ENCODE data around the gene ADAMTS16.

- TF ChIP-seq FOXJ2 (tag; IDR thresholded peaks at IDR 0.05): no peak
- TF ChIP-seq, protein P1, sequence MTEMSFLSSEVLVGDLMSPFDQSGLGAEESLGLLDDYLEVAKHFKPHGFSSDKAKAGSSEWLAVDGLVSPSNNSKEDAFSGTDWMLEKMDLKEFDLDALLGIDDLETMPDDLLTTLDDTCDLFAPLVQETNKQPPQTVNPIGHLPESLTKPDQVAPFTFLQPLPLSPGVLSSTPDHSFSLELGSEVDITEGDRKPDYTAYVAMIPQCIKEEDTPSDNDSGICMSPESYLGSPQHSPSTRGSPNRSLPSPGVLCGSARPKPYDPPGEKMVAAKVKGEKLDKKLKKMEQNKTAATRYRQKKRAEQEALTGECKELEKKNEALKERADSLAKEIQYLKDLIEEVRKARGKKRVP (CRISPR knock-in tag; IDR thresholded peaks at IDR 0.05): no peak
- no peak for TF ChIP-seq ZNF133 (CRISPR knock-in tag; IDR thresholded peaks at IDR 0.05)
- no peak for TF ChIP-seq ARHGAP35 (IDR thresholded peaks at IDR 0.05; ENCODE audit: partially characterized antibody)
- TF ChIP-seq, protein P2, sequence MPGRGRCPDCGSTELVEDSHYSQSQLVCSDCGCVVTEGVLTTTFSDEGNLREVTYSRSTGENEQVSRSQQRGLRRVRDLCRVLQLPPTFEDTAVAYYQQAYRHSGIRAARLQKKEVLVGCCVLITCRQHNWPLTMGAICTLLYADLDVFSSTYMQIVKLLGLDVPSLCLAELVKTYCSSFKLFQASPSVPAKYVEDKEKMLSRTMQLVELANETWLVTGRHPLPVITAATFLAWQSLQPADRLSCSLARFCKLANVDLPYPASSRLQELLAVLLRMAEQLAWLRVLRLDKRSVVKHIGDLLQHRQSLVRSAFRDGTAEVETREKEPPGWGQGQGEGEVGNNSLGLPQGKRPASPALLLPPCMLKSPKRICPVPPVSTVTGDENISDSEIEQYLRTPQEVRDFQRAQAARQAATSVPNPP (IDR thresholded peaks at IDR 0.05; ENCODE audit: borderline replicate concordance, insufficient read depth, insufficient read length): no peak
- no peak for TF ChIP-seq POLR2AphosphoS5 (IDR thresholded peaks at IDR 0.05; ENCODE audit: control insufficient read depth, insufficient read depth, low read depth, low read length)
- TF ChIP-seq, protein P3, sequence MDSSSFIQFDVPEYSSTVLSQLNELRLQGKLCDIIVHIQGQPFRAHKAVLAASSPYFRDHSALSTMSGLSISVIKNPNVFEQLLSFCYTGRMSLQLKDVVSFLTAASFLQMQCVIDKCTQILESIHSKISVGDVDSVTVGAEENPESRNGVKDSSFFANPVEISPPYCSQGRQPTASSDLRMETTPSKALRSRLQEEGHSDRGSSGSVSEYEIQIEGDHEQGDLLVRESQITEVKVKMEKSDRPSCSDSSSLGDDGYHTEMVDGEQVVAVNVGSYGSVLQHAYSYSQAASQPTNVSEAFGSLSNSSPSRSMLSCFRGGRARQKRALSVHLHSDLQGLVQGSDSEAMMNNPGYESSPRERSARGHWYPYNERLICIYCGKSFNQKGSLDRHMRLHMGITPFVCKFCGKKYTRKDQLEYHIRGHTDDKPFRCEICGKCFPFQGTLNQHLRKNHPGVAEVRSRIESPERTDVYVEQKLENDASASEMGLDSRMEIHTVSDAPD (CRISPR knock-in tag; IDR thresholded peaks at IDR 0.05): no peak
- no peak for TF ChIP-seq PHB2 (IDR thresholded peaks at IDR 0.05; ENCODE audit: low read depth)
- no peak for TF ChIP-seq SREBF2 (CRISPR knock-in tag; IDR thresholded peaks at IDR 0.05)
- no peak for TF ChIP-seq ZNF655 (CRISPR knock-in tag; IDR thresholded peaks at IDR 0.05)
- TF ChIP-seq CTCF (IDR thresholded peaks at IDR 0.05 in 2 of 3, conservative IDR thresholded peaks at IDR 0.05 in 1 of 3; ENCODE audit: insufficient read depth in 2 of 3, low read depth in 1 of 3, low read length in 3 of 3): no peak
- TF ChIP-seq ZNF24 (IDR thresholded peaks at IDR 0.05): no peak
Measured at GRCh38 chr5:5149154-5149553, 9.0 kb downstream of the ADAMTS16 start.
